Measurements from ENCODE around the gene FRY.

FRY gene

DNA sequence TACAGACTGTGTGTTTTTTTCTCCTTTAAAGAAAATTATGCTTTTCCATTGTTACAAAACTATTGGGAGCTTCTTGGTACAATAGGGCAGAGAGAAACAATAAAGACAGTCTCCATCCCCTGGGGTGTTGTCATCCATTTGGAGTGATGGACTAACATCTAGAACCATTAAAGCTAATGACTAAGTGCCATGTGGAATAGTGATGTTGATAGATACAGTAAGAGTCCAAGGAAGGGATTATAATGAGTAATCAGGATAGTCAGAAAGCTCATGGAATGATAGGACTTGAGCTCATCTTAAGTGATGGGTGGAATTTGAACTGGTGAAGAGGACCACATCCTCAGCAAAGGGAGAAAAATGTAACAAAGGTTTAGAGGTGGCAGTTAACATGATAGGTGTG, 24.1 kb upstream of the FRY start:
- H3K27ac Mint-ChIP-seq = no peak overlapping the region
- H3K4me1 Mint-ChIP-seq (ENCODE audit: low read depth) = no peaks in the 10 kb centered on the region
- no peak overlapping the region for H3K4me3 Mint-ChIP-seq
- no peaks in the 10 kb centered on the region for H3K9me3 Mint-ChIP-seq (ENCODE audit: low read depth)
- H3K27me3 Mint-ChIP-seq = peaks cover 1% of the 10 kb centered on the region
- H3K36me3 Mint-ChIP-seq = no peaks in the 10 kb centered on the region

DNA sequence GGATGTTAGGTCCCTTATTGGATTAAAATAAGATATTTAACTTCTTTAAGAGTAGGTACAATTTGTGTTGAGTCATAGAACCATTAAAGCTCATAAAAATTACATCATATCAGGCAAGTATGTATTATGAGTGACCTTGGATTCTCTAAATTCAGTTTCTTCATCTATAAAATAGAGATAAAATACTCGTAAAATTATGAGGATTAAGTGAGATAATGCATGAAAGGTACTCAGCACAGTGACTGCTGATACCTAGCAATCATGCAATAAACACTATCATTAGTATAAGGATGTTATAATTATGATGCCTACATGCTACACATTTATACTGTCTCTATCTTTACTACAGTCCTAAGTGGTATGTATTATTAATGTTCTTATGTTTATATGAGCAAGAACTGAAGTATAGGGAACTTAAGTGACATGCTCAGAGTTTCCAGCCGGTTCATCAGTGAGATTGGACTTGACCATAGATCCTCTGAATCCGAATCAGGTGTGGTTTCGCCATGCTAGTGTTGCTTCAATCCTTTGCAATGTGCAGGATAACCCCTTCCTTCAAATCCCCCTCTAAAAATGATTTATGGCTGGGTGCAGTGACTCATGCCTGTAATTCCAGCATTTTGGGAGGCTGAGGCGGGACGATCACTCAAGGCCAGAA, 22.9 kb upstream of the FRY start:
- Mint-ChIP-seq H3K27me3 (peaks cover 4% of the 10 kb centered on the region), H3K4me3 (no peak overlapping the region), H3K27ac (no peak overlapping the region), H3K36me3 (no peaks in the 10 kb centered on the region), H3K9me3 (ENCODE audit: low read depth) (no peaks in the 10 kb centered on the region), H3K4me1 (ENCODE audit: low read depth) (no peaks in the 10 kb centered on the region)

DNA sequence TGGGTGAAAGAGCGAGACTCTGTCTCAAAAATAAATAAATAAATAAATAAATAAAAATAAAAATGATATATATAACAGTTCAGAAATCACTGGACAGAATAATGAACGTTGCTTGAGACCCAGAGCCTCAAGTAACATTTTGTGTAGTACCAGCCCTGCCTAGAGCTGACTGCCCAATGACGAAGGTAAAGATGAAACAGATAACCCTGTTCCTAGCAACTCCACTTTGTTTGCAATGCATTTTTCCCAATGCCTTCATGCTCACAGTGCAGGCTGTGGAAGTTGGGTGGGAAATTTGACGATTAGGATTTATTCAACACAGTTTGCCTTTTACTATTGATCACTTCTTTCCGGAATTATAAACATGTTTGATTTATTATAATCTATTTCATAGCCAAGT, 22.2 kb upstream of the FRY start:
- Mint-ChIP-seq H3K36me3 (no peaks in the 10 kb centered on the region), H3K4me1 (ENCODE audit: low read depth) (no peaks in the 10 kb centered on the region), H3K9me3 (ENCODE audit: low read depth) (no peaks in the 10 kb centered on the region), H3K27ac (no peak overlapping the region), H3K27me3 (peaks cover 4% of the 10 kb centered on the region), H3K4me3 (no peak overlapping the region)

DNA sequence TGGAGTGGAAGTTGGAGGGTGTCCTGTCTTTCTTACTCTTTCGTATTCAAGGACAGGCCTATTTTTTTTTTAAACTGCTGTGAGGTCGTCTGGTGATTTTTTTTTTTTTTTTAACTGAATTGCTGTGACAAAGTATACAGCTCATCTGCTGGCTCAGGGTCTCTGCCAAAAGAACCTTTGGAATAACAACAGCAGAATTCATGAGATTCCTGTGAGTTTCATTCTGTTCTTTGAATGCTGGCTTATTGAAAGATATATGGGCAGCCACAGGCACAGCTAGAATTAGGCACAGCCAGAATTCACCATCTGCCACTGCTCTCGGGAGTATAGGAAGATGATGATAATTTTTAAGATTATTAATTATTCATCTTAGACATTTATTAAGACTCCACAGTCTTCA, 21.4 kb upstream of the FRY start:
- peaks cover 4% of the 10 kb centered on the region for H3K27me3 Mint-ChIP-seq
- H3K9me3 Mint-ChIP-seq (ENCODE audit: low read depth) = no peaks in the 10 kb centered on the region
- no peak overlapping the region for H3K4me3 Mint-ChIP-seq
- no peak overlapping the region for H3K27ac Mint-ChIP-seq
- H3K4me1 Mint-ChIP-seq (ENCODE audit: low read depth) = no peaks in the 10 kb centered on the region
- no peaks in the 10 kb centered on the region for H3K36me3 Mint-ChIP-seq

DNA sequence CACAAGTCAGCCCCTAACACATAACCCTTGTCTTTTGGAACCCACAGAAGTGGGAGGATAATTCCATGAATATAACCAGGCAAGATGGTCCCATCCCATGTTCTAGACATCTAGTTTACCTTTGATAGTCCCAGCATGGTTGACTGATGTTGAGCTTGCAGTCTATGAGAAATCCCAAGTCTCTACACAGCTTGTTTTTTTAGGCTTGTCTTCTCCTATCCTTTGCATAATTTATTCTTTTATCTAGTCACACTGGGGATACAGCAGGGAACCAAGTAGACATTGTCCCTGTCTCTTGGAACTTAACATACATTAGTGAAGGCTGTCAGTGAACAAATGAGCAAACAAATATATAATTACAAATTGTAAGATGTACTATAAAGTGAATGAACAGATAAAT, 19.6 kb upstream of the FRY start:
- Mint-ChIP-seq H3K9me3 (ENCODE audit: low read depth) (no peaks in the 10 kb centered on the region), H3K36me3 (no peaks in the 10 kb centered on the region), H3K27ac (no peak overlapping the region), H3K4me3 (no peak overlapping the region), H3K27me3 (peaks cover 4% of the 10 kb centered on the region), H3K4me1 (ENCODE audit: low read depth) (no peaks in the 10 kb centered on the region)

DNA sequence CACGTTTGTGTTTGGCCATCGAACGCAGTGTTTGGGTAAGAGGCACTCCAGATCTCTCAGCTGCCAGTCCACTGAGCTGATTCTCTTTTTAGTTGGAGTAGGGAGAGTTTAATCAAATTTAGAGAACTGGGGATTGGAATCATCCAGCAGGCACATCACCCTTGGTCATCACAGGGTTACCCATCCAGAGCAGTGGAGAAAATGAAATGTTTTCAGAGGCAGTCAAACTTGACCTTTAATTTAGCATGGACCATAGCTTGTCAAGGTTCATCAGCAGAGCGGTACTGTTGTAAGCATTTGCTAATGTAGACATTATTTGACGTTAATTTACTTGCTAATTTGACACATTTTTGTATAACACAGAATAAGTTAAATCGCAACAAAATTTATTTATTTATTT, 18.4 kb upstream of the FRY start:
- H3K27me3 Mint-ChIP-seq = peaks cover 4% of the 10 kb centered on the region
- H3K9me3 Mint-ChIP-seq (ENCODE audit: low read depth) = no peaks in the 10 kb centered on the region
- no peaks in the 10 kb centered on the region for H3K4me1 Mint-ChIP-seq (ENCODE audit: low read depth)
- no peaks in the 10 kb centered on the region for H3K36me3 Mint-ChIP-seq
- no peak overlapping the region for H3K27ac Mint-ChIP-seq
- no peak overlapping the region for H3K4me3 Mint-ChIP-seq

DNA sequence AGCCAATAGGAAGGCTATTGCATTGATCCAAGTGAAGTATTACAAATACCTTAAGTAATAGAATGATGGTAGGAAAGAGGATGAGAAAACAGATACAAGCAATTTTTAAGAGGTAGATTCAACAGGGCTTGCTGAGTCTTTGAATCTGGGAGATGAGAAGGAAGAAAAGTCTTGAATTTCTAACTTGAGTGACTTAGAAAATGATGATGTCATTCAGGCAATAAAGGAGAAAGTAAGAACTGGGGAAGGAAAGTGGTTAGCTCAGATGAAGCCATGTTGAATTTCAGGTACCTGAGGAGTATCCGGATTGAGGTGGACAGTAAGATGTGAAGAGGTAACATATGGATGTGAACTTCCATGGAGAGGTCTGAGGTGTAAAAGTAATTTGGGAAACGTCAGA, 15.5 kb upstream of the FRY start:
- H3K27me3 Mint-ChIP-seq = peaks cover 4% of the 10 kb centered on the region
- no peak overlapping the region for H3K4me3 Mint-ChIP-seq
- H3K27ac Mint-ChIP-seq = no peak overlapping the region
- no peaks in the 10 kb centered on the region for H3K36me3 Mint-ChIP-seq
- no peaks in the 10 kb centered on the region for H3K9me3 Mint-ChIP-seq (ENCODE audit: low read depth)
- H3K4me1 Mint-ChIP-seq (ENCODE audit: low read depth) = no peaks in the 10 kb centered on the region

DNA sequence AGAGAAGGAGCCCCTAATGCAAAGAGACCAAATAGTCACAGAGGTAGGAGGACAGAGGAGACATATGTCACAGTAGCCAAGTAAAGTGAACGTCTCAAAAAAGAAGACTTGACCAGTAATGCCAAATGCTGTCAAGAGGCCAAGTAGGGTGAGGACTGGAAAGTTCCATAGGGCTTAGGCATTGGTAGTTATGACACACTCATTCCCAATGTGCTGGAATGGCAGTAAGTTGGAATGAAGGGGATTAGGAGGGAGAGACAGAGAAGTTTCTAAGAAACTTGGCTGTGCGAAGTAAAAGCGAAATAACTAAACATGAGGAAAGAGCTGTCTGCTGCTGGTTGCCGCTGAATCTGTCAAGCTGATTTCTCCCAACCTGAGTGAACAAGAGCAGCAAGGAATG, 14.9 kb upstream of the FRY start:
- Mint-ChIP-seq H3K27ac (no peak overlapping the region), H3K4me3 (no peak overlapping the region), H3K9me3 (ENCODE audit: low read depth) (no peaks in the 10 kb centered on the region), H3K4me1 (ENCODE audit: low read depth) (no peaks in the 10 kb centered on the region), H3K27me3 (peaks cover 3% of the 10 kb centered on the region), H3K36me3 (no peaks in the 10 kb centered on the region)

DNA sequence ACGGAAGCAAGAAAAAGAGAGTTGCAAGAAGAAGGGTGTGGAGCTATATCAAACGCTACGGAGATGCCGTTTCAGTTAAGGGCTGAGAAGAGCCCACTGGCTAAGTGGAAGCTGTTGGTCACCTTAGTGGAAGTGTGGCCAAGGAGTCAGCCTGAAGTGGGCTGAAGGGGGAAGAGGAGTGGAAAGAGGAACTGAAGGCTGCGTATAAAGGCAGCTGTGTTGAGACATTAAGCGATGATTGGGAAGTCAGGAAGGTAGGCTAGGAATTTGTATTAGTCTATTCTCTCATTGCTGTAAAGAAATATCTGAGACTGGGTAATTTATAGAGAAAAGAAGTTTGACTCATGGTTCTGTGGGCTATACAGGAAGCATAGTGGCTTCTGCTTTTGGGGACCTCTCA, 14.1 kb upstream of the FRY start:
- Mint-ChIP-seq H3K4me1 (ENCODE audit: low read depth) (no peaks in the 10 kb centered on the region), H3K27ac (no peak overlapping the region), H3K9me3 (ENCODE audit: low read depth) (no peaks in the 10 kb centered on the region), H3K36me3 (no peaks in the 10 kb centered on the region), H3K4me3 (no peak overlapping the region), H3K27me3 (peaks cover 3% of the 10 kb centered on the region)

DNA sequence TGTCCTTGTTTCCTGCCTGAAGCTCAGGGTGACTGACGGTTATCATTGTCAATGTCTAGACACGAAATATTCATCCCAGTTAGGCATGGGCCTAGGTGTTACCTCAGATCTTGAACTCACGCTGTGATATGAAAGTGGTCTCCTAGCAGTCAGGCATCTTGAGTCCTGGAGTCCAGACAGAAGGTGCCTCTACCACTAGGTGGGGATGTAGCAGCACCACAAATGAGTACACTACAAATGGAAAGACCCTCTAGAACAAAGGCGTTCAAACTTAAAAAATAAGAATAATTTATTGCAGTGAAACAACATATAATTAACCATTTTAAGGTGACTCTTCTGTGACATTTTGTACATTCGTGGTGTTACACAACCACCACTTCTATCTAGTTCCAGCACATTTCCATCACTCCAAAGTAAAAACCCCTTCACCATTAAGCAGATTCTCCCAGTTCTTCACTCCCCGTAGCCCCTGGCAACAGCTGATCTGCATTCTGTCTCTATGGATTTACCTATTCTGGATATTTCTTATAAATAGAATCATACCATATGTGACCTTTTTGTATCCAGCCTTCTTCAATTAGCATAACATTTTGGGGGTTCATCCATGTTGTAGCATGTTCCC, 11.9 kb upstream of the FRY start:
- no peaks in the 10 kb centered on the region for H3K4me1 Mint-ChIP-seq (ENCODE audit: low read depth)
- peaks cover 1% of the 10 kb centered on the region for H3K27me3 Mint-ChIP-seq
- no peaks in the 10 kb centered on the region for H3K36me3 Mint-ChIP-seq
- no peak overlapping the region for H3K4me3 Mint-ChIP-seq
- no peaks in the 10 kb centered on the region for H3K9me3 Mint-ChIP-seq (ENCODE audit: low read depth)
- no peak overlapping the region for H3K27ac Mint-ChIP-seq

DNA sequence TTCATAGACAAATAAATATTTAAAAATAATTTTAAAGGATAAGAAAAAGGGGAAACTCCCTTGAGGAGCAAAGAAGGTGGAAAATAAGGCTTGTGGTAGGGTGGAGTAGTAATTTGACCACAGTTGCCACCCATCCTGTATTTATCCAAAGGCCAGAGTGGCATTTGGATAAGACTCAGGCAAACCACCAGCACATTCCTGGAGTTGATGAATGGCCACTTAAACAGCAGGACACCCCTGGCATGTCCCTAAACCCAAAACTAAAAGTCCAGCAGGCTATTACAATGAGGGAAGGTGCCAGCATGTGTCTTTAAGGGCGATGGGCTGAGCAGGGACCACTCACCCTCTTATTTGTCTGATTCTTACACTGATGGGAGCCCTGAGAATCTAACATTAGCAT, 9.8 kb upstream of the FRY start:
- Mint-ChIP-seq H3K9me3 (ENCODE audit: low read depth) (no peaks in the 10 kb centered on the region), H3K27me3 (peaks cover 1% of the 10 kb centered on the region), H3K36me3 (no peaks in the 10 kb centered on the region), H3K4me1 (ENCODE audit: low read depth) (no peaks in the 10 kb centered on the region), H3K27ac (no peak overlapping the region), H3K4me3 (no peak overlapping the region)

DNA sequence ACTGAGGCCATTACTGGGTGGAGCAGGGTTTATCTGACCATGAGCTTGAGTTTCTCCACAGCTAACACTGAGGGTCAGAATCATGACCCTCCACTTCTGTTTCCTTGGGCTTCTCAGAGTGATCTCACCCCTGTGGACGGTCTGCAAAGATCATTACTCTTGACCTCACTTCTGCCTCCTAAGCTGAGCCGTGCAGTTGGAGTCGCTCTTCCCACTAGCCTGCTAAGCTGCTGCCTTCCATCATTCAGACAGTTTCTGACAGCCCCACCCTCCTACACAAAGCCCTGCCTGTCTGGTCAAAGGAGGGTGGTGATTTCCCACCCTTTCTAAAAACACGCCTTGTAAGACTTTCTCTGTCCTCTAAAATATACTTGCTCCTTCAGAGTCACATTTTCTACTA, 9.3 kb upstream of the FRY start:
- Mint-ChIP-seq H3K27me3 (peaks cover 2% of the 10 kb centered on the region), H3K4me3 (no peak overlapping the region), H3K36me3 (no peaks in the 10 kb centered on the region), H3K4me1 (ENCODE audit: low read depth) (no peaks in the 10 kb centered on the region), H3K9me3 (ENCODE audit: low read depth) (no peaks in the 10 kb centered on the region), H3K27ac (no peak overlapping the region)

DNA sequence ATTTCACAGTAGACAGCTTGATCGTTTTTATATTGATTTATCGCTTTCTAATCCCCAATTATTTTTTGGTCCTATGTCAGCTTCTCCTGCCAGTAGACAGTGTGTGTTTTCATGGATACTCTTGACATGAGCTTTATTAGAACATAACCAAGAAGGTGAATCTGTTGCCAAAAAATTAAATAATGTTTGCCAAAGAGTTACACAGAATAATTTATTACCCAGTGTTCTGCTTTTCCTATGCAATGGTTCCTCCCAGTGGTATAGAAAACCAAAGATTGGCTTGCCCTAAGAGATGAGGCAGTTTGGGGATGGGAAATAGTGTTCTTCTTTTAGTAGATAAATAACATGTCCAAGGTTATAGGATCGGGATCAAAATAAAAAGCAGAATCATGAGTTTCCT, 8.5 kb upstream of the FRY start:
- H3K4me1 Mint-ChIP-seq (ENCODE audit: low read depth) = no peaks in the 10 kb centered on the region
- no peak overlapping the region for H3K4me3 Mint-ChIP-seq
- peaks cover 2% of the 10 kb centered on the region for H3K27me3 Mint-ChIP-seq
- H3K36me3 Mint-ChIP-seq = no peaks in the 10 kb centered on the region
- no peaks in the 10 kb centered on the region for H3K9me3 Mint-ChIP-seq (ENCODE audit: low read depth)
- H3K27ac Mint-ChIP-seq = no peak overlapping the region

DNA sequence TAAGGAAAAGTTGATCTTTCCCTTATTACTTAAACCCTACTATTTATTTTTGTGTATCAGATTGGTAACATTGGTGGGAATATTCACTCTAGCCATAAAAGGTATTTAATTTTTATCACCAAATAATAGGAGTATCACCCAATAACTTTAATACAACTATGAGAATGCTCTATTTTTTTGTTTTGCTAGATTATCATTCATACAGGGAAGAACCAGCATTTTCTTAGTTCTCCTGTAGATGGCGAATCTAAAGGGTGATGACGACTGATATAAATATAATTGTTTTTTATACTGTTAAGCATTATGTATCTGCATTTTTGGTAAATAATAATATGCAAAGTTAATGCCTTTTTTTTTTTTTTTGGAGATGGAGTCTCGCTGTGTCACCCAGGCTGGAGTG, 7.9 kb upstream of the FRY start:
- Mint-ChIP-seq H3K27ac (no peak overlapping the region), H3K27me3 (peaks cover 5% of the 10 kb centered on the region), H3K4me3 (no peak overlapping the region), H3K36me3 (no peaks in the 10 kb centered on the region), H3K4me1 (ENCODE audit: low read depth) (no peaks in the 10 kb centered on the region), H3K9me3 (ENCODE audit: low read depth) (no peaks in the 10 kb centered on the region)

DNA sequence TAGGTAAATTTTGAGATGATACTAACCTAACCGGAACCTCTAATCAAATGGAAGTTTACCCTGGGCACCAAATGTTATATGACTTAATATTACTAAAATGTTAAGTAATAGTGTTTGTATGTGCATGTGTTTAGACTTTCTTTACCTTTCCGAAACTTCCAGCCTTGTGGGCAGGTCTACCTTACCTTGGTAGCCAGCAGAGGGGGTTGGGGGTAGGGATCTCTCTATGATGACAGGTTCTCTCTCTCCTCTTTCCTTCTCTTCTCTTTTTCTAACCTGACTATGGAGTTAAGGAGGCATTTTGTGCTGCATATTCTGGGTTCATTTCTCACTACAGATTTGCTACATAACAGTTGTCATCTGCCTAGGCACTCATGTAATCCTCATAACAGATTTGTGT, 6.8 kb upstream of the FRY start:
- no peak overlapping the region for H3K4me3 Mint-ChIP-seq
- H3K9me3 Mint-ChIP-seq (ENCODE audit: low read depth) = no peaks in the 10 kb centered on the region
- H3K27ac Mint-ChIP-seq = no peak overlapping the region
- H3K4me1 Mint-ChIP-seq (ENCODE audit: low read depth) = no peaks in the 10 kb centered on the region
- H3K36me3 Mint-ChIP-seq = no peaks in the 10 kb centered on the region
- peaks cover 5% of the 10 kb centered on the region for H3K27me3 Mint-ChIP-seq

DNA sequence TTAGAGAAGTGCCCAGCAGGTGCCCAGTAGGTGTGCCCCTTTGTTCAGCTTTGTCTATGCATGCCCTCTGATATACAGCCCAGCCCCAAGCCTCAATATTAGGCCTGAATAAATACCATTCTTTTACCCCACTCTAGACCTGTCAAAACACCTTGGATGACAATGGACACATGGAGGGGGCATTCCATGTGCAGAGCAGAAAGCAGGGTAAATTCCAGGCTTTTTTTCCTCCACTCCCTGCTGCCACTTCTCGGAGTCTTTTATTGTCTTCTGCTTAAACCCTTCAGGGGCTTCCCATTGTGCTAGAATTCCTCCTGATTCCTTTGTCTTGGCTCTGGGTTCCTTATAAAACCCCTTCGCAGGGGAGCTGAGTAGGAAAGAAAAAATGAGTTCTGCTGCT, 5.8 kb upstream of the FRY start:
- Mint-ChIP-seq H3K9me3 (ENCODE audit: low read depth) (no peaks in the 10 kb centered on the region), H3K4me1 (ENCODE audit: low read depth) (peaks cover 3% of the 10 kb centered on the region), H3K27me3 (peaks cover 9% of the 10 kb centered on the region), H3K27ac (no peak overlapping the region), H3K4me3 (no peak overlapping the region), H3K36me3 (no peaks in the 10 kb centered on the region)

Data from activated naive CD8-positive, alpha-beta T cell (primary cell).